Cardiac muscle cell (in vitro differentiated cells and primary cell): Measurements from ENCODE around the gene ADAP1. TPM values are rescaled to one million over a fixed set of nuclear protein-coding genes. Genes with fewer than 3 reads are reported as not detected.

Experiments used
- DNase-seq, 2 donors: peaks; one replicate each; pipeline versions ENCODE4 v3.0.0 to v3.0.0-alpha.2; 2010 to 2017; ENCODE audit warnings: low read depth in 1 of 2, low spot score in 1 of 2
- H3K27ac ChIP-seq: fragments of 200-600 bp; sonication (generic); 2 replicates; pipeline ENCODE4 v1.5.1; 2016
- H3K27me3 ChIP-seq: fragments of 200-600 bp; sonication (generic); 2 replicates; pipeline ENCODE4 v1.6.0; 2016; ENCODE audit warnings: control low read depth
- H3K36me3 ChIP-seq: fragments of 200-600 bp; sonication (generic); 2 replicates; pipeline ENCODE4 v1.5.1; 2016; ENCODE audit warnings: control low read depth
- H3K4me1 ChIP-seq: fragments of 200-600 bp; sonication (generic); 2 replicates; pipeline ENCODE4 v1.8.1; 2017; ENCODE audit warnings: low read depth, mild to moderate bottlenecking, mixed run types
- H3K4me3 ChIP-seq: fragments of 200-600 bp; sonication (generic); 2 replicates; pipeline ENCODE4 v1.5.1; 2016; ENCODE audit warnings: mild to moderate bottlenecking
- H3K9me3 ChIP-seq: fragments of 200-600 bp; sonication (generic); 2 replicates; pipeline ENCODE4 v1.5.1; 2017; ENCODE audit warnings: low read depth, mild to moderate bottlenecking, control low read depth
- polyA plus RNA-seq: library from polyadenylated mRNA; unstranded; fragments of >200 nt; fragmentation: Nextera tagmentation; extraction: Ambion mirVana; gene quantifications from 2 replicates; pipeline ENCODE4 v1.2.1, GENCODE V29; 2016
- total RNA-seq: library from RNA; depleted of rRNA; stranded (reverse); fragments of >200 nt; gene quantifications from 2 replicates; pipeline ENCODE4 v1.2.3, GENCODE V29; 2016
- TF ChIP-seq, protein P1 (sequence below): IDR thresholded peaks from 2 replicates; pipeline ENCODE4 v1.5.1; 2012; ENCODE audit warnings: low read depth, mild to moderate bottlenecking, low read length

ADAP1 gene
- total and polyA plus RNA-seq, 2 experiments from 2014 or later: 12.0 to 14.4 TPM

DNA sequence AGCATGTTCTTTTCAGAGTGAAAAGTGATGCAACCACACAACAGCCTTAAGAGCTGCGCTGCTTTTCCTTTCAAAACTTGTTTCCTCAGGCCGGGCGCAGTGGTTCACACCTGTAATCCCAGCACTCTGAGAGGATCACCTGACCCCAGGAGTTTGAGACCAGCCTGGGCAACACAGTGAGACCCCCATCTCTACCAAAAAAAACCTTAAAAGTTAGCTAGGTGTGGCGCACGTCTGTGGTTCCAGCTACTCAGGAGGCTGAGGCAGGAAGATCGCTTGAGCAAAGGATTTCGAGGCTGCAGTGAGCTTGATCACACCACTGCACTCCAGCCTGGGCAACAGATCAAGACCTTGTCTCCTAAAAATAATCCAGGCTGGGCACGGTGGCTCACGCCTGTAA is 18.8 kb upstream of the ADAP1 start:
- peaks cover 10% of the 10 kb centered on the region for H3K4me1 ChIP-seq
- H3K36me3 ChIP-seq: peaks cover 11% of the 10 kb centered on the region
- TF ChIP-seq, protein P1, sequence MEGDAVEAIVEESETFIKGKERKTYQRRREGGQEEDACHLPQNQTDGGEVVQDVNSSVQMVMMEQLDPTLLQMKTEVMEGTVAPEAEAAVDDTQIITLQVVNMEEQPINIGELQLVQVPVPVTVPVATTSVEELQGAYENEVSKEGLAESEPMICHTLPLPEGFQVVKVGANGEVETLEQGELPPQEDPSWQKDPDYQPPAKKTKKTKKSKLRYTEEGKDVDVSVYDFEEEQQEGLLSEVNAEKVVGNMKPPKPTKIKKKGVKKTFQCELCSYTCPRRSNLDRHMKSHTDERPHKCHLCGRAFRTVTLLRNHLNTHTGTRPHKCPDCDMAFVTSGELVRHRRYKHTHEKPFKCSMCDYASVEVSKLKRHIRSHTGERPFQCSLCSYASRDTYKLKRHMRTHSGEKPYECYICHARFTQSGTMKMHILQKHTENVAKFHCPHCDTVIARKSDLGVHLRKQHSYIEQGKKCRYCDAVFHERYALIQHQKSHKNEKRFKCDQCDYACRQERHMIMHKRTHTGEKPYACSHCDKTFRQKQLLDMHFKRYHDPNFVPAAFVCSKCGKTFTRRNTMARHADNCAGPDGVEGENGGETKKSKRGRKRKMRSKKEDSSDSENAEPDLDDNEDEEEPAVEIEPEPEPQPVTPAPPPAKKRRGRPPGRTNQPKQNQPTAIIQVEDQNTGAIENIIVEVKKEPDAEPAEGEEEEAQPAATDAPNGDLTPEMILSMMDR: no peak
- DNase-seq: no peak
- H3K27ac ChIP-seq: no peak overlapping the region
- H3K9me3 ChIP-seq: no peaks in the 10 kb centered on the region
- no peaks in the 10 kb centered on the region for H3K27me3 ChIP-seq
- no peak overlapping the region for H3K4me3 ChIP-seq

DNA sequence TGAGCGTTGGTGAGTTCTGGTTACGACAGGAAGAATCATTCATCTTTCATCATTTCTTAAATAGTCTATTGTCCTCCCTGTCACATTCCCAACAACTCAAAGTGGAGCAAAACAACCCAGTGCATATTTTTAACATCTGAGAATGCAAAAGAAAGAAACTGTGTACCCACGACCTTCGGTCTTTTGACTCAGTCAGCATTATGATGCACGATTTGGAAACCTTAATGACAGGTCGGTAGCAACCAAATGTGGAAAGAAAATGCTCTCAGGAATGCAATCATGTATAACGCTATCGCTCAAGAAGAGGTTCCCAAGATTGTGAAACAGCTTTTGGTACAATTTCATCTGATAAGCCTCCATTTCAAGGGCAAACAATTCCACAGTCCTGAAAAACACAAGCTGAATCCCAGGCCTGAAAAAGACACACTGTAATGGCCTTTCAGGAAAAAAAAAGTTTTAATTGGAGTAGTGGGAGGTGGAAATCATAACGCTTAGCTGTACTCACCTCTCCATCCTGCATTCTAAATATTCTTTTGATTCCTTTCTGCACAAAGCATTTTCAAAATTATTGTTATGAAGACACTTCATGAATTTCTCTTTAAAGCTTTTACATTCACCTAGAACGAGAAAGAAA is 18.3 kb upstream of the ADAP1 start:
- peaks cover 10% of the 10 kb centered on the region for H3K4me1 ChIP-seq
- no peaks in the 10 kb centered on the region for H3K9me3 ChIP-seq
- peak in 1 of 2 donors; percentile 60 for DNase-seq
- H3K27me3 ChIP-seq: no peaks in the 10 kb centered on the region
- peaks cover 14% of the 10 kb centered on the region for H3K36me3 ChIP-seq
- TF ChIP-seq, protein P1: no peak
- no peak overlapping the region for H3K4me3 ChIP-seq
- no peak overlapping the region for H3K27ac ChIP-seq

DNA sequence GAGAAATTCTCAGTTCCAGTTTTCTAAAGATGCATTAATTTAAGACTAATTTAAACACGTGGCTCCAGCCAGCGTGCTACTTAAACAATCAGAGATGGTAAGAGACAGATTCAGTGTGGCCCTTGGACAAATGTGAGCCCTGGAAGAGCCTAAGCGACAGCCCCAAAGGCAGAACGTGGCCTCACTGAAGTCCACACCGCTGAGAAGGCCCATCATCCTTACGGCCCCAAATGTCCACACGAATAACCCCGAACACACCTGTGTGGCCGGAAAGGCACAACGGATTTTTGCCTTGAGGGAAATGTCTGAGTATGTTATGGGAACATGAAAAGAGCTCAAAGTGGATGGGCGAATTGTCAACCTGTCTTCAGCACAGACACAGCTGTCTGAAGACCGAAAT is 17.6 kb upstream of the ADAP1 start:
- Histone ChIP-seq H3K27ac (no peak overlapping the region), H3K4me3 (no peak overlapping the region), H3K4me1 (peaks cover 10% of the 10 kb centered on the region), H3K36me3 (peaks cover 14% of the 10 kb centered on the region), H3K27me3 (no peaks in the 10 kb centered on the region), H3K9me3 (no peaks in the 10 kb centered on the region)
- TF ChIP-seq, protein P1: no peak
- DNase-seq: no peak

DNA sequence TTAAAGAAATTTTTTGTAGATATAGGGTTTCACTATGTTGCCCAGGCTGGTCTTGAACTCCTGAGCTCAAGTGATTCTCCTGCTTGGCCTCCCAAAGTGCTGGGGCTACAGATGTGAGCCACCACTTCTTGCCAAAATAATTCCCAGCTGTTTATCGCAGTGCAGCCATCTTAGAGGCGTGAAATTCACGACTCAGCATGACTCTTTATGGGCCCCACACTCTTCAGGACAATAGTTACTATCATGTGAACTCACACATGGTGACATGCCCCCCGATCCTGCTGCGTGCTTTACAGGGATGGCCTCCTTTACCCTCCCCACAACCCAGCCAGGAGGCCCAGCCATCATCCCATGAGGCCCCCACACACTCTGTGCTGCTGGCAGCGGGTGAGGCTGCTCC is 16.3 kb upstream of the ADAP1 start:
- Histone ChIP-seq H3K9me3 (no peaks in the 10 kb centered on the region), H3K36me3 (peaks cover 14% of the 10 kb centered on the region), H3K4me3 (no peak overlapping the region), H3K27me3 (no peaks in the 10 kb centered on the region), H3K4me1 (peaks cover 12% of the 10 kb centered on the region), H3K27ac (peak overlapping the region; percentile 7)
- TF ChIP-seq, protein P1: no peak
- DNase-seq: no peak

DNA sequence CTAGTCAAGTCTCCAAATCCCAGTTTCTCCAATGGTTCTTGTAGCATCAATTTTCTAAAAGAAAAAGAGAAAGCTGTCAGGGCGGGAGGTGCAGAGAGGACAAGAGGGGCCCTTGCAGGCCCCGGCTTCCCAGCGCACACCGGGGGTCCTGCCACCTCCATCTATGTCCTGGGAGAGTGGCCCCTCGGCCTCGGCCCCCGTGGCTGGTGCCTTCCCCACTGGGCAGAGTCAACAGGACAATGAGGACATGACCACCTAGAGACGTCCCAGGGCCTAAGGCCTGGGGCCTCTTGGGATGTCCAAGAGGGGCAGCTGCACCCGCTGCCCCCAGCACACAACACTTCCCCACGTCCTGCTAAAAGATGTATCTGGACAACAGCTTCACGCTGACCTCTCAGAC is 14.9 kb upstream of the ADAP1 start:
- H3K36me3 ChIP-seq: peaks cover 14% of the 10 kb centered on the region
- no peaks in the 10 kb centered on the region for H3K9me3 ChIP-seq
- H3K4me1 ChIP-seq: peaks cover 24% of the 10 kb centered on the region
- no peak overlapping the region for H3K4me3 ChIP-seq
- no peaks in the 10 kb centered on the region for H3K27me3 ChIP-seq
- TF ChIP-seq, protein P1: no peak
- no peak overlapping the region for H3K27ac ChIP-seq
- no peak for DNase-seq
